Measurements from ENCODE around the gene NECTIN2. TPM values are rescaled to one million over a fixed set of nuclear protein-coding genes. Genes with fewer than 3 reads are reported as not detected.
"Not testable (repeated sequence)": the region's sequence is repeated elsewhere in the genome, so short reads cannot be mapped to it uniquely, and the experiment has no call there.

Gene NECTIN2
- total RNA-seq, 2 donors from 2014 or later: 54.0 to 94.1 TPM

GRCh38 chr19:44847144-44848035, 1.3 kb downstream of the NECTIN2 start:
- peak; percentile 10 to 21 for ATAC-seq
- intact Hi-C loops (cut with DNase I): loop anchor here in 1 of 2 donors (5.0 to 10.0 kb wide), 2 partner anchors 123 to 160 kb away; no protein-coding TSS in a partner anchor
- peak; percentile 88 for DNase-seq

- intact Hi-C loops (cut with DNase I): loop anchor here in 1 of 2 donors (5.0 to 10.0 kb wide), 2 partner anchors 123 to 161 kb away; no protein-coding TSS in a partner anchor
- DNase-seq (peak; percentile 56), ATAC-seq (no peak)
These were observed 2.1 kb downstream of the NECTIN2 start for GRCh38 chr19:44848036-44848811.

GRCh38 chr19:44848812-44849447, 2.8 kb downstream of the NECTIN2 start:
- intact Hi-C loops (cut with DNase I): loop anchor here in 1 of 2 donors (5.0 to 10.0 kb wide), 2 partner anchors 124 to 162 kb away; no protein-coding TSS in a partner anchor
- no peak for ATAC-seq
- DNase-seq: peak; percentile 50

GRCh38 chr19:44850641-44851109, 4.6 kb downstream of the NECTIN2 start:
- intact Hi-C loops (cut with DNase I): no loop called here
- ATAC-seq: no peak
- DNase-seq: peak; percentile 40

GRCh38 chr19:44851427-44851826, 5.3 kb downstream of the NECTIN2 start:
- intact Hi-C loops (cut with DNase I): no loop called here
- ATAC-seq: no peak
- no peak for DNase-seq

- intact Hi-C loops (cut with DNase I): no loop called here
- no peak for ATAC-seq
- DNase-seq: no peak
These were observed 9.5 kb downstream of the NECTIN2 start for GRCh38 chr19:44855606-44856005.

GRCh38 chr19:44856421-44857083, 10.5 kb downstream of the NECTIN2 start:
- intact Hi-C loops (cut with DNase I): no loop called here
- DNase-seq (peak; percentile 51), ATAC-seq (peak; percentile 30 to 67)

- intact Hi-C loops (cut with DNase I): no loop called here
- ATAC-seq (no peak), DNase-seq (no peak)
These were observed 11.7 kb downstream of the NECTIN2 start for GRCh38 chr19:44857837-44858236.

GRCh38 chr19:44861576-44861975, 15.5 kb downstream of the NECTIN2 start:
- ATAC-seq; DNase-seq; intact Hi-C loops (cut with DNase I): not testable (repeated sequence)

- ATAC-seq: no peak
These were observed 17.9 kb downstream of the NECTIN2 start for GRCh38 chr19:44863990-44864389.

GRCh38 chr19:44865196-44865767, 19.2 kb downstream of the NECTIN2 start:
- intact Hi-C loops (cut with DNase I): no loop called here
- ATAC-seq (no peak), DNase-seq (no peak)

More at GRCh38 chr19:44863990-44864389, 17.9 kb downstream of the NECTIN2 start:
- intact Hi-C loops (cut with DNase I): no loop called here
- no peak for DNase-seq

- intact Hi-C loops (cut with DNase I): no loop called here
- no peak for DNase-seq
These were observed 20.6 kb downstream of the NECTIN2 start for GRCh38 chr19:44866664-44867063.

GRCh38 chr19:44867578-44867977, 21.5 kb downstream of the NECTIN2 start:
- intact Hi-C loops (cut with DNase I): no loop called here
- DNase-seq: no peak
- ATAC-seq: no peak

More at GRCh38 chr19:44866664-44867063, 20.6 kb downstream of the NECTIN2 start:
- no peak for ATAC-seq

GRCh38 chr19:44869733-44870470, 23.8 kb downstream of the NECTIN2 start:
- ATAC-seq (peak; percentile 14 to 52), DNase-seq (peak; percentile 84)
- intact Hi-C loops (cut with DNase I): no loop called here

- no peak for DNase-seq
- intact Hi-C loops (cut with DNase I): no loop called here
- no peak for ATAC-seq
These were observed 25.7 kb downstream of the NECTIN2 start for GRCh38 chr19:44871809-44872208.

GRCh38 chr19:44872661-44873060, 26.6 kb downstream of the NECTIN2 start:
- intact Hi-C loops (cut with DNase I): no loop called here
- ATAC-seq (no peak), DNase-seq (no peak)

- ATAC-seq: no peak
- no peak for DNase-seq
- intact Hi-C loops (cut with DNase I): no loop called here
These were observed 28.2 kb downstream of the NECTIN2 start for GRCh38 chr19:44874317-44874716.
